ENCODE results near the gene NCKIPSD.

NCKIPSD gene

GRCh38 chr3:48696156-48696555 is 10.4 kb upstream of the NCKIPSD start:
- DNase-seq = no peak

GRCh38 chr3:48695393-48695753 is 9.7 kb upstream of the NCKIPSD start:
- no peak for DNase-seq

- peak in 1 of 2 experiments; percentile 45 for DNase-seq
Observed at GRCh38 chr3:48694610-48695392, 9.1 kb upstream of the NCKIPSD start.

- DNase-seq = no peak
Observed at GRCh38 chr3:48693826-48694225, 8.1 kb upstream of the NCKIPSD start.

GRCh38 chr3:48692551-48692950 is 6.8 kb upstream of the NCKIPSD start:
- DNase-seq = no peak

- DNase-seq = no peak
Observed at GRCh38 chr3:48690846-48691458, 5.2 kb upstream of the NCKIPSD start.

- no peak for DNase-seq
Observed at GRCh38 chr3:48689384-48689783, 3.7 kb upstream of the NCKIPSD start.

GRCh38 chr3:48688737-48689075 is 3.0 kb upstream of the NCKIPSD start:
- DNase-seq = no peak

- DNase-seq = no peak
Observed at GRCh38 chr3:48688032-48688736, 2.5 kb upstream of the NCKIPSD start.

GRCh38 chr3:48687220-48687678 is 1.5 kb upstream of the NCKIPSD start:
- DNase-seq = no peak

- DNase-seq = no peak
Observed at GRCh38 chr3:48686538-48687219, 964 bp upstream of the NCKIPSD start.

- no peak for DNase-seq
Observed at GRCh38 chr3:48685293-48685602, 467 bp downstream of the NCKIPSD start.

GRCh38 chr3:48684480-48685143 is 1.1 kb downstream of the NCKIPSD start:
- no peak for DNase-seq

GRCh38 chr3:48684054-48684349 is 1.7 kb downstream of the NCKIPSD start:
- no peak for DNase-seq

GRCh38 chr3:48682786-48683185 is 2.9 kb downstream of the NCKIPSD start:
- no peak for DNase-seq

- no peak for DNase-seq
Observed at GRCh38 chr3:48681974-48682610, 3.6 kb downstream of the NCKIPSD start.

- no peak for DNase-seq
Observed at GRCh38 chr3:48681541-48681880, 4.2 kb downstream of the NCKIPSD start.

GRCh38 chr3:48680811-48681540 is 4.7 kb downstream of the NCKIPSD start:
- DNase-seq = no peak

GRCh38 chr3:48679411-48680391 is 6.0 kb downstream of the NCKIPSD start:
- no peak for DNase-seq

- no peak for DNase-seq
Observed at GRCh38 chr3:48678566-48679380, 6.9 kb downstream of the NCKIPSD start.
